22Rv1 (cell line): ENCODE results near the gene DAAM2.

Experiments
- H3K27ac ChIP-seq: fragments of 450-650 bp; 2 replicates; pipeline ENCODE4 v1.5.1; 2017
- ZFX ChIP-seq: fragments of 450-650 bp; IDR thresholded peaks from 2 replicates; pipeline ENCODE4 v1.6.1; 2017; ENCODE audit warnings: antibody characterized with exemption, borderline replicate concordance
- TF ChIP-seq, protein P1 (sequence below): fragments of 450-650 bp; IDR thresholded peaks from 2 replicates; pipeline ENCODE4 v1.5.1; 2017; ENCODE audit warnings: mild to moderate bottlenecking

Gene DAAM2

DNA sequence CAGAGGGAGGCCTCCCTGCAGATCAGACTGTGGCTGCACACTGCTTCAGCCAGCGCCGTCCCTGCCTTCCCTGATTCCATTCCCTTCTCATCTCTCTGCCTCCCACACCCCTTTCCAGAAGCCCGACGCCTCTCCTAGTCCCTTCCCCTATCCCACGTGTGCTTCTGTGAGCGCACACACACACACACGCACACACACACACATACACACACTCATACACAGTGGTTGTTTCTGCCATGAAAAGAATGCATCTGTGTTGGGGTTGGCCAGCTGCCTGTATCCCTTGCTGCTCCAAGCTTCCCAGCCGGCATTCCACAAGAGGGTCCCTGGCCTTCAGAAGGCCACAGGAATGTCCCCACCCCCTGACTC, 90.3 kb downstream of the DAAM2 start:
- no peak overlapping the region for H3K27ac ChIP-seq

GRCh38 chr6:39884696-39885095, 92.5 kb downstream of the DAAM2 start:
- H3K27ac ChIP-seq = no peak overlapping the region

More for the DNA sequence above, 90.3 kb downstream of the DAAM2 start:
- TF ChIP-seq, protein P1, sequence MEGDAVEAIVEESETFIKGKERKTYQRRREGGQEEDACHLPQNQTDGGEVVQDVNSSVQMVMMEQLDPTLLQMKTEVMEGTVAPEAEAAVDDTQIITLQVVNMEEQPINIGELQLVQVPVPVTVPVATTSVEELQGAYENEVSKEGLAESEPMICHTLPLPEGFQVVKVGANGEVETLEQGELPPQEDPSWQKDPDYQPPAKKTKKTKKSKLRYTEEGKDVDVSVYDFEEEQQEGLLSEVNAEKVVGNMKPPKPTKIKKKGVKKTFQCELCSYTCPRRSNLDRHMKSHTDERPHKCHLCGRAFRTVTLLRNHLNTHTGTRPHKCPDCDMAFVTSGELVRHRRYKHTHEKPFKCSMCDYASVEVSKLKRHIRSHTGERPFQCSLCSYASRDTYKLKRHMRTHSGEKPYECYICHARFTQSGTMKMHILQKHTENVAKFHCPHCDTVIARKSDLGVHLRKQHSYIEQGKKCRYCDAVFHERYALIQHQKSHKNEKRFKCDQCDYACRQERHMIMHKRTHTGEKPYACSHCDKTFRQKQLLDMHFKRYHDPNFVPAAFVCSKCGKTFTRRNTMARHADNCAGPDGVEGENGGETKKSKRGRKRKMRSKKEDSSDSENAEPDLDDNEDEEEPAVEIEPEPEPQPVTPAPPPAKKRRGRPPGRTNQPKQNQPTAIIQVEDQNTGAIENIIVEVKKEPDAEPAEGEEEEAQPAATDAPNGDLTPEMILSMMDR = no peak
- TF ChIP-seq ZFX = no peak

DNA sequence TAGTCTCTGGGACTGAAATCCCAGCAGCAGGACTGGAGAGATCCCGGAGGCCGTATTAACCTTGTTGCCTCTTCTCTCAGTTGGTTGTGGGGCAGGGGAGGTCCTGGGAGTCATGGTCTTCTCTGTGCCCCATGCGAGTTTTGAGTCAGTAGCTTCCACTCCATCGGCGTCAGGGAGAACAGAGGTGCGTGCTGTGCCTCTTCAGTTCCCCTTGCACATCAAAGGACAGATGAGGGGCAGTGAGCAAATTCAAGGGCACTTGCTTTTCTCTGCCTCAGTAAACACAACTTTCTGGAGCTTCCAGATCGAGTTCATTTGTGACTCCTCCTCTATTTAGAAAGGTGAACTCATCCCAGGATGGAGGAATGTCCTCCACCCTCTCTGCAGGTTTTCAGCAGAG, 93.5 kb downstream of the DAAM2 start:
- TF ChIP-seq ZFX = no peak
- TF ChIP-seq, protein P1 = no peak
- no peak overlapping the region for H3K27ac ChIP-seq

More at GRCh38 chr6:39884696-39885095, 92.5 kb downstream of the DAAM2 start:
- TF ChIP-seq, protein P1 = no peak
- no peak for TF ChIP-seq ZFX

DNA sequence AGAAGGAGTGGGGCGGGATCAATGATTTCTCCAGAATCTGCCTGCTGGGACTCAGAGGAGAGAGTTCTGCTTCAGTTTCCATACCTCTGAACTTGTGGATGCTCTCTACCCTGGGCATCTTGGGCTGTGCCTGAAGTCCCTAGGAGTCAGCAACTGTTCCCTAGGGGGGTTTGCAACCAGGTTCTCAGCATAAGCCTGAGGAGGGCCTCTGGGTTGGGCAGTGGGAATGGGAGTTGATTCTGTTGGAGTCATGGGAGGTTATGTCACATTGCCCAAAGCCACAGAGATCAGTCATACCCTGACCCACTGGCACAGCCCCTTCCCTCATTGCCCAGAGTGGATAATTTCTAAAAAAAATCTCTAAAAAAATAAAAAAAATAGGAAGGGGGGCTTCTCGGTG, 94.7 kb downstream of the DAAM2 start:
- no peak overlapping the region for H3K27ac ChIP-seq

DNA sequence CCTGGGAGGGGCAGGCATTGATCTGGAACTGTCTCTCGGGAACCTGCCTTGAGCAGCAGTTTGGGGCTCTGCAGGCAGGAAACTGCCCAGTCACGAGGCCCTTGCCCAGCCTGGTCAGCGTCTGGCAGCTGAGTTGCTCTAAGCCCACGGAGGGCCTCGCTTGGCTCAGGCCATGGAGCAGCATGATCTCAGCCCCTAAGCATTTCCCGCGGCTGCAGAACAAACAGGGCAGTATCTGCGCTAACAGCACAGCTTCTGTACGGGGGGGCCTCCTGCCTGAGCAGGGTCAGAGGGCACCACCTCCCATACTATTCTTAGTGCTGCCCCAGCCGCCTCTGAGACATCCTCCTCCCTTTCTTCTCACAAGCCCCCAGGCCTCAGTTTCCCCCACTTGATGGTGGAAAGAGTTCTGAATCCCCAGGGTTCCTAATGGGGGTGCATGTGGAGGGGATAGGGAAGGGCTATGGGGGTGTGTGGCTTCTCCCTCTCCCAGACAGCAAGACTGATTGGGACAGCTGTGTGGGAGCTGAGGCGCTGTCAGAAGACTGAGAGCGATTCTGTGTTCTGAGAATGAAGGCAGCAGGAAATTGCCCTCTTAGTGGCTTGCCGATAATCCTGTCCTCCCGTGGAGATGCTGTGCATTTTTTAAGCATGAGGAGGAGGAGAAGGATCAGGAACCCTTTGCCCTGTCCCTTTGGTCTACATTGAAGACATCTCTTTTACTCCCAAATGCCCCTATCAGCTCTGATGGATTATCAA, 95.7 kb downstream of the DAAM2 start:
- TF ChIP-seq ZFX = no peak
- TF ChIP-seq, protein P1 = no peak
- H3K27ac ChIP-seq = no peak overlapping the region

More for the DNA sequence above, 94.7 kb downstream of the DAAM2 start:
- no peak for TF ChIP-seq ZFX
- TF ChIP-seq, protein P1 = no peak

DNA sequence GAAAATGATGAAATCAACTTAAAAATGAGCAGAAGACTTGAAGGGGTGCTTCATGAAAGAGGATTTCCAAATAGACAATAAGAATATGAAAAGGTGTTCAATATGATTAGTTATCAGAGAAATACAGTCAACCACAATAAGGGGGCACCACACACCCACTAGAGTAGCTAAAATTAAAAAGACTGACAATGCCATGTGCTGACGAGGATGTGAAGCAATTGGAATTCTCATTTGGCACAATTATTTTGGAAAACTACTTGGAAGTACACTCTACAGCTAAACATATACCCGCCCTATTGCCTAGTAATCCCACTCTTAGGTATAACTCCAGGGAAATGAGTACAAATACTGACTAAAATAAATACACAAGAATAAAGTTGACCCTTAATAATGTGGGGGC, 97.1 kb downstream of the DAAM2 start:
- TF ChIP-seq, protein P1 = no peak
- TF ChIP-seq ZFX = no peak
- no peak overlapping the region for H3K27ac ChIP-seq

GRCh38 chr6:39891353-39891752, 99.2 kb downstream of the DAAM2 start:
- TF ChIP-seq, protein P1 = no peak
- no peak for TF ChIP-seq ZFX
- no peak overlapping the region for H3K27ac ChIP-seq
